ENCODE results near the gene NAGLU. TPM values are rescaled to one million over a fixed set of nuclear protein-coding genes. Genes with fewer than 3 reads are reported as not detected.

NAGLU gene
- total and polyA plus RNA-seq, 2 experiments from 2014 or later = 76.4 to 121 TPM

GRCh38 chr17:42553161-42553818, 17.2 kb downstream of the NAGLU start:
- H3K79me2 ChIP-seq = peaks cover 26% of the 10 kb centered on the region
- H3K27me3 ChIP-seq = no peaks in the 10 kb centered on the region
- DNase-seq (ENCODE audit: low spot score) = no peak
- peaks cover 20% of the 10 kb centered on the region for H3K4me1 ChIP-seq (ENCODE audit: insufficient read depth)
- H3K4me2 ChIP-seq = peak overlapping the region; percentile 98
- H4K20me1 ChIP-seq (ENCODE audit: insufficient read depth, poor library complexity, severe bottlenecking) = no peaks in the 10 kb centered on the region
- H3K9me2 ChIP-seq (replicated peaks; ENCODE audit: insufficient read depth) = no peaks in the 10 kb centered on the region
- no peak overlapping the region for H3K4me3 ChIP-seq
- no peaks in the 10 kb centered on the region for H3K9me3 ChIP-seq (ENCODE audit: low read depth)
- H3K27ac ChIP-seq = no peak overlapping the region
- H2AFZ ChIP-seq = no peak overlapping the region
- TF ChIP-seq EZH2 (IDR thresholded peaks at IDR 0.05; ENCODE audit: borderline replicate concordance) = no peak
- TF ChIP-seq CTCF (IDR thresholded peaks at IDR 0.05; ENCODE audit: poor library complexity) = no peak
- TF ChIP-seq EZH2phosphoT487 (IDR thresholded peaks at IDR 0.05; ENCODE audit: low read depth, severe bottlenecking, unreplicated experiment) = no peak
- H3K36me3 ChIP-seq (replicated peaks; ENCODE audit: insufficient read depth, low read depth) = no peaks in the 10 kb centered on the region
- WGBS (ENCODE audit: low lambda C conversion rate, missing lambda C conversion rate) = 89% methylated on average over 36 of the region's 45 CpGs

GRCh38 chr17:42553866-42554249, 17.8 kb downstream of the NAGLU start:
- Histone ChIP-seq H2AFZ (peak overlapping the region; percentile 74), H3K4me3 (peak overlapping the region; percentile 77), H3K9me3 (ENCODE audit: low read depth) (no peaks in the 10 kb centered on the region), H3K9me2 (replicated peaks; ENCODE audit: insufficient read depth) (no peaks in the 10 kb centered on the region), H3K27me3 (no peaks in the 10 kb centered on the region), H3K36me3 (replicated peaks; ENCODE audit: insufficient read depth, low read depth) (no peaks in the 10 kb centered on the region), H4K20me1 (ENCODE audit: insufficient read depth, poor library complexity, severe bottlenecking) (no peaks in the 10 kb centered on the region), H3K79me2 (peaks cover 26% of the 10 kb centered on the region), H3K27ac (peak overlapping the region; percentile 96), H3K4me2 (peak overlapping the region; percentile 98), H3K4me1 (ENCODE audit: insufficient read depth) (peaks cover 15% of the 10 kb centered on the region)
- DNase-seq (ENCODE audit: low spot score) = no peak
- no peak for TF ChIP-seq EZH2phosphoT487 (IDR thresholded peaks at IDR 0.05; ENCODE audit: low read depth, severe bottlenecking, unreplicated experiment)
- no peak for TF ChIP-seq CTCF (IDR thresholded peaks at IDR 0.05; ENCODE audit: poor library complexity)
- no peak for TF ChIP-seq EZH2 (IDR thresholded peaks at IDR 0.05; ENCODE audit: borderline replicate concordance)
- WGBS (ENCODE audit: low lambda C conversion rate, missing lambda C conversion rate) = 66% methylated on average over 16 of the region's 16 CpGs

- H3K4me1 ChIP-seq (ENCODE audit: insufficient read depth) = peaks cover 13% of the 10 kb centered on the region
- H2AFZ ChIP-seq = peak overlapping the region; percentile 74
- H3K9me2 ChIP-seq (replicated peaks; ENCODE audit: insufficient read depth) = no peaks in the 10 kb centered on the region
- peak overlapping the region; percentile 77 for H3K4me3 ChIP-seq
- no peaks in the 10 kb centered on the region for H3K27me3 ChIP-seq
- peaks cover 26% of the 10 kb centered on the region for H3K79me2 ChIP-seq
- peak; percentile 92 for DNase-seq (ENCODE audit: low spot score)
- no peaks in the 10 kb centered on the region for H4K20me1 ChIP-seq (ENCODE audit: insufficient read depth, poor library complexity, severe bottlenecking)
- no peaks in the 10 kb centered on the region for H3K36me3 ChIP-seq (replicated peaks; ENCODE audit: insufficient read depth, low read depth)
- WGBS (ENCODE audit: low lambda C conversion rate, missing lambda C conversion rate) = 3% methylated on average over 72 of the region's 82 CpGs
- TF ChIP-seq EZH2 (IDR thresholded peaks at IDR 0.05; ENCODE audit: borderline replicate concordance) (no peak), CTCF (IDR thresholded peaks at IDR 0.05; ENCODE audit: poor library complexity) (no peak), EZH2phosphoT487 (IDR thresholded peaks at IDR 0.05; ENCODE audit: low read depth, severe bottlenecking, unreplicated experiment) (no peak)
- peak overlapping the region; percentile 96 for H3K27ac ChIP-seq
- no peaks in the 10 kb centered on the region for H3K9me3 ChIP-seq (ENCODE audit: low read depth)
- H3K4me2 ChIP-seq = peak overlapping the region; percentile 98
Observed at GRCh38 chr17:42554250-42555121, 18.4 kb downstream of the NAGLU start.
